Right atrium auricular region (tissue), 2 donors: Measurements from ENCODE around the gene ATP8B4. TPM values are rescaled to one million over a fixed set of nuclear protein-coding genes. Genes with fewer than 3 reads are reported as not detected.

Experiments used
- DNase-seq: peaks from one replicate; pipeline ENCODE4 v3.0.0-alpha.2; 2019; ENCODE audit warnings: low spot score
- H3K27ac ChIP-seq, 2 donors: fragments of 200-600 bp; sonication (generic); 1 replicate in 1 of 2; 2 replicates in 1 of 2; pipeline ENCODE4 v1.5.1; 2016 to 2019
- H3K27me3 ChIP-seq, 2 donors: fragments of 200-600 bp; sonication (generic); one replicate each; pipeline versions ENCODE4 v1.5.1 to v1.6.0; 2017 to 2019
- H3K36me3 ChIP-seq: fragments of 200-600 bp; sonication (generic); one replicate; pipeline ENCODE4 v1.5.1; 2016
- H3K4me1 ChIP-seq, 2 donors: fragments of 200-600 bp; sonication (generic); one replicate each; pipeline versions ENCODE4 v1.5.1 to v1.6.0; 2017 to 2019
- H3K4me3 ChIP-seq, 2 donors: fragments of 200-600 bp; sonication (generic); 1 replicate in 1 of 2; 2 replicates in 1 of 2; pipeline ENCODE4 v1.5.1; 2017 to 2019; ENCODE audit warnings: mild to moderate bottlenecking in 1 of 2, moderate library complexity in 1 of 2
- H3K9me3 ChIP-seq, 2 donors: fragments of 200-600 bp; sonication (generic); one replicate each; pipeline ENCODE4 v1.5.1; 2019
- total RNA-seq, 2 donors: library from RNA; depleted of rRNA; stranded (reverse); fragments of >200 nt; gene quantifications; one replicate each; pipeline ENCODE4 v1.1.0, GENCODE V29; 2016
- TF ChIP-seq, protein P1 (sequence below), 2 donors: fragments of 200-600 bp; sonication (generic); IDR thresholded peaks; one replicate each; pipeline ENCODE4 v1.5.1; 2019; ENCODE audit warnings: antibody characterized with exemption in 2 of 2

Gene ATP8B4
- total RNA-seq, 2 donors from 2014 or later = 2.0 to 2.5 TPM

DNA sequence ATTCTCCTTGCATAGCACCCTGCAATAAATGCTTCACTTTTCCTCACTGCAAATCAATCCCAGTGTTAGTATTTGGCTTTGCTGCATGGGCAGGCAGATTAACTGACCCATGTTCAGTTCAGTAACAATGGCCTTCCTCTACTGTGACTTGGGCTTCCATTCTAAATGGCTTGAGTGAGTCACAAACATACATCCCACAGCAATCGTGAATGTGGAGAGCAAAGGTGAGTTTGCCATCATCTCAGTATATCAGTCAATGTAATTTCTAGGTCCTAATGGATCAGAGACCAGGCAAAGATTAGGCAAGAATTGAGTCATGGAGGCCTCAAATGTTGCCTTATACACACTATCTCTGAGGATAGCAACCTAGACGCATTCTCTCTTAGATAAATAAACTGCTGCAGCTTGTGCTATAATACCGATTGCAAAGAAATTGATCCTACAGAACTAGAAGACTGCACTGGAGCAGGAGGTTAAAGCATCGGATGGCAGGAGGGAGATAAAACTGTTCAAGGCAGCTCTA is 8.3 kb upstream of the ATP8B4 start:
- Histone ChIP-seq H3K4me1 (no peaks in the 10 kb centered on the region), H3K9me3 (peaks cover 0 to 8% of the 10 kb centered on the region in 2 donors), H3K36me3 (no peaks in the 10 kb centered on the region), H3K27me3 (no peaks in the 10 kb centered on the region), H3K4me3 (no peak overlapping the region), H3K27ac (no peak overlapping the region)
- TF ChIP-seq, protein P1, sequence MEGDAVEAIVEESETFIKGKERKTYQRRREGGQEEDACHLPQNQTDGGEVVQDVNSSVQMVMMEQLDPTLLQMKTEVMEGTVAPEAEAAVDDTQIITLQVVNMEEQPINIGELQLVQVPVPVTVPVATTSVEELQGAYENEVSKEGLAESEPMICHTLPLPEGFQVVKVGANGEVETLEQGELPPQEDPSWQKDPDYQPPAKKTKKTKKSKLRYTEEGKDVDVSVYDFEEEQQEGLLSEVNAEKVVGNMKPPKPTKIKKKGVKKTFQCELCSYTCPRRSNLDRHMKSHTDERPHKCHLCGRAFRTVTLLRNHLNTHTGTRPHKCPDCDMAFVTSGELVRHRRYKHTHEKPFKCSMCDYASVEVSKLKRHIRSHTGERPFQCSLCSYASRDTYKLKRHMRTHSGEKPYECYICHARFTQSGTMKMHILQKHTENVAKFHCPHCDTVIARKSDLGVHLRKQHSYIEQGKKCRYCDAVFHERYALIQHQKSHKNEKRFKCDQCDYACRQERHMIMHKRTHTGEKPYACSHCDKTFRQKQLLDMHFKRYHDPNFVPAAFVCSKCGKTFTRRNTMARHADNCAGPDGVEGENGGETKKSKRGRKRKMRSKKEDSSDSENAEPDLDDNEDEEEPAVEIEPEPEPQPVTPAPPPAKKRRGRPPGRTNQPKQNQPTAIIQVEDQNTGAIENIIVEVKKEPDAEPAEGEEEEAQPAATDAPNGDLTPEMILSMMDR (IDR thresholded peaks at IDR 0.05) = no peak
- DNase-seq = no peak

DNA sequence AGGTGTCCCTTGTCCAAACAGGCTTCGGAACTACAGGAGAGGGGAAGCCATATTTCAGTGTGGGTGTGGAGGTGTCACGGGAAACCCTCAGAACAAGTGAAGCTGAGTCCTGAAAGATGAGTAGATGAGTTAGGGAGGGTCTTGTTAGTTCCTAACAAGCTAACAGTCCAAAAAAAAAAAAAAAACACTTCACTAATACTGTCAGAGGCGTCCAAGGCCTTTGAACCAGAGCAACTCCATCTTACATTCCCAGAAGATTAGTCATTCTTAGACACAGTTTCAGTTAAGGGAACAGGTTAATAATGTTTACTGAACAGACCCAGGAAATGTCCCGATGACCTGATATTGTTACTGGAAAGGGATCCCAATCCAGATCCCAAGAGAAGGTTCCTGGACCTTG is 7.0 kb upstream of the ATP8B4 start:
- no peak for DNase-seq
- Histone ChIP-seq H3K4me1 (no peaks in the 10 kb centered on the region), H3K36me3 (no peaks in the 10 kb centered on the region)

DNA sequence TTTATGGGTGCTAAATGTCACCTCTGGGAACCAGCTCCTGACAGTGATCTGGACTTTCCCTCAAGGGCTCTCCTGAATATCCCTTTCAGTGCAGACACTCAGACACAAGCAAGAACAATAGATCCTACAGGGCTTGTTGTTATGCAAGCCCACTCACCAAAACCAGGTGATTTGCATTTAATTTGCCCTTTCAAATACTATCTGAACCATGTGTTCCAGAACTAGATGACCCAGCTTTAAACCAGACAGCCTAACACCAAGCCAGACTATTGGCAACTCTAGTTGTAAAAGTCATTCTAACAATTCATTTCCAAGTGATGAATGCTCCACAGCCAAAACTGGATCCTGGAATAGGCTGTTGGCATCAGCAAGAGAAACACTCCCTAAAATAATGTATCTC is 5.6 kb upstream of the ATP8B4 start:
- Histone ChIP-seq H3K4me1 (no peaks in the 10 kb centered on the region), H3K4me3 (no peak overlapping the region), H3K36me3 (no peaks in the 10 kb centered on the region), H3K27me3 (no peaks in the 10 kb centered on the region), H3K27ac (no peak overlapping the region), H3K9me3 (peaks cover 0 to 8% of the 10 kb centered on the region in 2 donors)
- TF ChIP-seq, protein P1 (IDR thresholded peaks at IDR 0.05) = no peak
- no peak for DNase-seq

More for the DNA sequence above, 7.0 kb upstream of the ATP8B4 start:
- Histone ChIP-seq H3K9me3 (peaks cover 0 to 8% of the 10 kb centered on the region in 2 donors), H3K4me3 (no peak overlapping the region), H3K27me3 (no peaks in the 10 kb centered on the region), H3K27ac (no peak overlapping the region)
- TF ChIP-seq, protein P1 (IDR thresholded peaks at IDR 0.05) = no peak

DNA sequence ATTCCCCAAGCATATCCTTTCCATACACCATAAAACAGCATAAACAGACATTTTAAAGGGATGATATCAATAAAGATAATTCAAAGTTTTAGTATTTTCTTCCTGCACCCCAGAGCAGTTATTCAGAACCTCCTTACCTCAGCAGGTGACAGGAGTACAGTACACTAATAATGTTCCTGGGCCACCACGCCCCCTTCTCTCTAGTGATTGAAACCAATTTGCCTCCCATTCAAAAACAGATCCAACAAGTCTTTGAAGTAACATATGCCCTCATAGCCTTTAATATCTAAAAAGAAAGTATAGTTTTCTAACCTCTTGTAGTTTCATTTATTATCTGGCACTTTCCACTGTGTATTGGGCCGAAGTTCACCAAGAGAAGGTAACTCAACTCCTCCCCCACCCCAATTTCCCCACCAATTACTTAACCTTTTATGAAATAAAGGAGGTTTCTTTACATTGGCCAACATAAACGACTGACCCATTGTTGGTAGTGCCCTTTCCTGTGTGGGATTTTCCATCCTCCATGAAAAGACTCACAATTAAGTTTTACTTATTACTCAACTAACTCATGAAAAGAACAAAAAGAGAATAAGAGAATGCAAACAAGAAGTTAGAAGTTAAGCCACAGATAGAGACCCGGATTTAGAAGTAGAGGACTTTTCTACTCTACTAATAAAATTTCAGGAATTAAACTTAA is 5.0 kb upstream of the ATP8B4 start:
- H3K4me1 ChIP-seq = no peaks in the 10 kb centered on the region
- H3K4me3 ChIP-seq = no peak overlapping the region
- TF ChIP-seq, protein P1 (IDR thresholded peaks at IDR 0.05) = no peak
- H3K36me3 ChIP-seq = no peaks in the 10 kb centered on the region
- H3K27ac ChIP-seq = no peak overlapping the region
- peaks cover 0 to 8% of the 10 kb centered on the region in 2 donors for H3K9me3 ChIP-seq
- H3K27me3 ChIP-seq = no peaks in the 10 kb centered on the region
- DNase-seq = no peak

DNA sequence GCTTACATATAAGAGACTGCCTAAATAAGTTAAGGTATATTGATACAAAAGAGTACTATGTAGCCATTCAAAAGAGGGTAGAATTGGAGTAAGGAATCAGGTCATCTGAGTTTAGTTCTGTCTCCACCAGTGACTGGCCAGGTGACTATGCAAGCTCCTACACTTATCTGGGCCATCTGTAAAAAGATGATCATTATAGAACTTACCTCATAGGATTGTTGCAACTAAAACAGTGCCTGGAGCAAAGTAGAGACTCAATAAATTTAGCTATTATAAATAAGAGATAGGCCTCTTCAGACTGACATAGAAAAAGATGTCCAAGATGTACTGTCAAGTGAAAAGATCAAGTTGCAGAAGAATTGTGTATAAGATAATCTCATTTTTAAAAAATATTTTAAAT is 1.7 kb upstream of the ATP8B4 start:
- TF ChIP-seq, protein P1 (IDR thresholded peaks at IDR 0.05) = no peak
- no peaks in the 10 kb centered on the region for H3K36me3 ChIP-seq
- H3K9me3 ChIP-seq = peaks cover 0 to 8% of the 10 kb centered on the region in 2 donors
- H3K27ac ChIP-seq = no peak overlapping the region
- DNase-seq = no peak
- H3K27me3 ChIP-seq = no peaks in the 10 kb centered on the region
- H3K4me3 ChIP-seq = no peak overlapping the region
- H3K4me1 ChIP-seq = no peaks in the 10 kb centered on the region
